GM21717 (cell line): ENCODE measurements around the gene KRT4.

Source experiments
- ATAC-seq: cut with Tn5 transposase; IDR thresholded peaks from one replicate; pipeline ENCODE4 v1.9.1; 2021; ENCODE audit warnings: mild to moderate bottlenecking, moderate library complexity; ENCODE audit not compliant: unreplicated experiment

The KRT4 gene

DNA sequence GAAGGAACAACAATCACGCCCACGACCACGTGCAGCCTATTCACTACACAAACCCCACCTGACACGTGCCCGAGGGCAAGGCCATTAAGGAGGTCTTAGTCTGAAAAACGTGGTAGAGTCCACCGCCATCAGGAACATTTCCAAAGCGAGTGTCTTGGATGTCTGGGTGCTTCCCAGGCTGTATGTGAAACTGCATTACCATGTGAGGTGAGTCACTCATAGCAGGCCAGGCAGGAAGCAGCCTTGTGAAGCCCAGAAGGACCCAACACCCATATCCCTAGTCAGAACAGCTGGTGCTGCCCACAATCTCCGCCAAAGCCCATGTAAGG, 23.5 kb upstream of the KRT4 start:
- ATAC-seq = no peak

DNA sequence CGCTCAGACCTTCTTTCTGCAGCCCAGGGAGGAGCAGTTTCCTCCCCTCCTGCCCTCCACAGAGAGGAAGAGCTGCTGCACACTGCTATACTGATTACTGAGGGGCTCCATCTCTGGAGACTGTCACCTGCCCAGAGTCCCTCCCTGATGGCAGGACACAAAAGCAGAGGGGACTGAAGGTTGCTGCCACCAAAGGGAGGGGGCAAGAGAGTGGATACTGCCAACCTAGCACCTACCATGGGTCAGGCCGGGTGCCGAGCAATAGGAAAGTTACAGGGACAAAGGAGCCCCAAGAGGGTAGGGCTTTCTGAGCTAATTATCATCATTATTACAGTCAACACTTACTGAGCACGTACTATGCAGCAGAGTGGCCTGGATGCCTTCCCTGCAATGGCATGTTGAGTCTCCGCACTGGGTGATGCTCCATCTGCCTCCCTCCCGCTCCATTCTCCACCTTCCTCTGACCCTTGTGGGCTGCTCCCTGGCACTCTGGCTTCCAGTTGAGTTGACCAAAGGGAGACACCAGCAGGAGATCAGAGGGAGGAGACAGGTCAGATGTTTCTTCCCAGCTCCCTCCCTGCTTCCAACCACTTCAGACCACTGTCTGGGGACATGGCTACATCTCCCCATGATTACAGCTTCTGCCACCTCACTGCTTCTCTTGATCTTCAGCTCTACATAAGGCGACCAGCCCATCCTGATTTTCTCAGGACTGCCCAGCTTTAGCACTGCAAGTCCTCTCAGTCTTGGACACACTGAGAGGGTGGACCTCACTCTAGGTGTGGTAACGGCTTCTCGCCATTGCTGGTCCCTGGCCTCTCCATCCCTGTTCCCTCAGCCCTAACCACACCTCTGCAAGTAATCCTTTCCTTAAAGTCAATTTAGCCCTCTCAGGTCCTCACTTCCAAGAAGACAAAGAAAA, 22.8 kb upstream of the KRT4 start:
- ATAC-seq = no peak

DNA sequence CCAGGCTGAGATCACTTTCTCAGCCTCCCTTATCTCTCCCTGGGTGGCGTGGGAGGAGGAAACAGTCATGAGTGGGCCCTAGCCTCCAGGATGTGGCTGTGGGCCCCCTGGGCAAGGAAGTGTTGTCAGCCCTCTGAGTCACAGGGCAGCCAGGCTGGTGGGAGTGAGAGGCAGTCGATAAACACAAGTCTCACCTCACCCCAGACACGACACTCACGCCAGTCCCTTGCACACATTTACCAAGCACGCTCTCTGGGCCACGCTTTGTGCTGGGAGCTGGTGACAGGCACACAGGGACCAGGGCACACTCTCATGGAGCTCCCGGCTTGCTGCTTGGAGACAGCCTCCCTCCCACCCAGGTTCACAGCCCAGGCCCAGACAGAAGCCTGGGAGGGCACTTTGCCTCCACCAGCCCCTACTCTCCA, 22.1 kb upstream of the KRT4 start:
- no peak for ATAC-seq

DNA sequence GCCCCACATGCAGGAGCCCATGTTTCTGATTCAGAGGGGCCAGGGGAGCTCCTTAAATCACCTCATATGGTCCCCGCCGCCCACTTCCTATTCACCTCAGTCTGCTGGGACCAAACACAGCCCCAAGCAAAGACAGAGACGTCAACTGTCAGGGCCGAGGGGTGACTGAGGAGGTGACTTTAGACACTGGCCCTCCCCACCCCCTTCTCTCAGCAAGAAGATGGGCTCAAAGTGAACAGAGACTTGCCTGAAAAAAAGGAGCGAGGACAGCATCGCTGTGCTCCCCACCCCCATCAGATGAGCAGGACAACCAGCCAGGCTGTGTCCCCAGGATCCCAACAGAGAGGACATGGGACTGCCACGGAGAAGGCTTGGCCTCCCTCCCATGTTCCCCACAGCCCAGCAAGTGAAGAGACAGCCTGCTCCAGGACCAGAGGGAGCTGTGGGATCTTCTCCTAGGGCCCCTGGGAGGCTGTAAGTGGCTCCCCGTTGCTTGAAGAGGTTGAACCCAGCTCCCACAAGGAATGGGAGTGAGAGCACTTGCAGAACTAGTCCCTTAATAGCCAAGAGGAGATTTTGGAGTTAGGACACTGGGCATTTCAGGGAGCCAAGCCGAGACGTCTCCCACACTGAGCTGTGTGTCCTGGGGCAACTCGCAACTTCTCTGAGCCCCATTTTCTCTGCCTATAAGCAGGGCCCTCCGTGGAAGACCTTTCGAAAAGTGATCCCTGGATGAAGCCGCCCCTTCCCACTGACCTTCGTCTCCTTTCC, 21.5 kb upstream of the KRT4 start:
- ATAC-seq = no peak

DNA sequence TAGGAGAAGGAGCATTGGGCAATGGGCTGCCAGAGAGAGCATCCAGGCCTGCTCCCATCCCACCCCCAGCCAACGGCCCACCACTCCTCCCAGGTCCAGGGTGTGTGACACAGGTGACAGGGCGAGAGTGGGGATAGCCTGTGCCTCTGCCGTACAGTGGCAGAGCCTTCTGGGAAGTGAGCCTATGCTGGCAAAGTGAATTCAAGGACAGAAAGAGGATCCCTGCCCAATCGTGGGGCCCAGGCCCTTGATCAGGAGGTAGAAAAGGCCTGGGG, 20.7 kb upstream of the KRT4 start:
- no peak for ATAC-seq

DNA sequence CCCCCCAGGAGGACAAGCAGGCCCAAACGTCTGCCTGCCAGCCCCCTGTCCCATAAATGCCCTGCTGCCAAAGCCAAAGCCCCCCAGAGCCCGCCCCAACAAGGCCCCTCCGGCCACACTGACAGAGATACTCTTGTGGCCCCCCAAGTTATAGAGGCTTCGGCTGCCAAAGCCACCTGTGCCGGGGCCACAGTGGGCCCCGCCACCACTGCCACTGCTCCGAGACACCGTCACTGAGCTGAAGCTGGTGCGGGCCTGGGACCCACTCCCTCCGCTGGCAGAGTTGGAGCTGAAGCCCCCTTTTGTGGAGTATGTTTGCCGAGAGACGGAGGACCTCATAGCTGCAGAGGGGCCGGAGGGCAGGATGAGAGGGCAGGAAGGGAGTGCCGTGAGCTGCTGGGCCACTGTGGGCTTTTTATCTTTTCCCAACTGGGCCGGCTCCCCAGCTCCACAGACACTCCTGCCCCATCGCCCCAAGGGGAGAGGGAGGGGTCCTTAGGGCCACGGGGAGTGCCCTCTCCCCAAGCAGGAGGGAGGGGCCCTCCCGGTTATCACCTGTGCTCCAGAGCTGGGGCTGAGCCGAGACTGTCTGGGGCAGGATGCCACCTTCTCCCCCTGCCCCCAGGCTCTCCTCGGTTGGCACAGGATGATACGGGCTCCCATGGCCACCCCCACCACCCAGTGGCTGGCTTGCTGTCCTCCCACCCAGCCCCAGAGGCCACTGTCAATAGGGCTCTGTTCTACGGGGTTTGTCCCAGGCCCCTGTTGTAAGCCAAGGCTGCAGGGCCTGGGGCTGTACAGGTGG, 20.2 kb upstream of the KRT4 start, which contains the start of gene KRT79:
KRT79 (minus strand) TSS at position 390 of the 805 bp plus-strand sequence; CDS start at position 339, 51 bp downstream.
- no peak for ATAC-seq

DNA sequence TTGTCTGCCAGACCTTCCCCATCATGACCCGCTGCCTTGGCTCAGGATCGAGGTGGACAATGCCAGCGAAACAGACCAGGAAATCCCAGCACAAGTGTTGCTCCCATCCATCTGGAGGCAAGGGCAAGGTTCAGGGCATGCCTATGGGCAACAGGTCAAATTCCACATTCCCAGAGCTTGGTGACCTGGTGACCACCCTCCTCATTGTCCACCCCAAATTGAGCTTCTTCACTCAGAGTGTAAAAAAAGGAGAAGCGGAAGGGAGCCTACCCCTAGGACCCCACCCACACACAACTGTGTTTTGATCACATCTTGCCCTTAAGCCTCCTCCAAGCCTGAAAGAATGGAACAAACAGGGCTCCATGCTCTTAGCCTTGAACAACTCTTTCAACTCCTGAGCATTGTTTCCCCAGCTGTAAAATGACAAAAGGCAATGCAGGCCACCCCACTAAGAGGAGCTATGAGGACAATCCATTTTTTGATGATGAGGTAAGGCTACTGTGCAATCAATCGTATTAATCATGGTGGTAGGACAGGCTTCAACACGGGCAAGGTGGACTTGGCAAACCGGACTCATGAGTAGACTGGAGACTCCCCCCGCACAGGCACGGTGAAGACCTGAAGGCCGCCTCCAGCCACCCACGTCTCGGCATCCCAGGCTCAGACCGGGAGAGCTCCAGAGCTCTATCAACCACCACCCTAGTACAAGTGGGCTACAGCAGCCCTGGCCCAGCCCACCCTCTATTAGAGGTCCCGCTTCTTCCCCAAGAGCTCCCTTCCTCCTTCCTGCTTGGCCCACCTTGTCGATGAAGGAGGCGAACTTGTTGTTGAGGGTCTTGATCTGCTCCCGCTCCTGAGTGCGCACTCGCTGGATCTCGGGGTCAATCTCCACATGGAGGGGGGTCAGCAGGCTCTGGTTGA, 19.3 kb upstream of the KRT4 start:
- ATAC-seq = no peak

DNA sequence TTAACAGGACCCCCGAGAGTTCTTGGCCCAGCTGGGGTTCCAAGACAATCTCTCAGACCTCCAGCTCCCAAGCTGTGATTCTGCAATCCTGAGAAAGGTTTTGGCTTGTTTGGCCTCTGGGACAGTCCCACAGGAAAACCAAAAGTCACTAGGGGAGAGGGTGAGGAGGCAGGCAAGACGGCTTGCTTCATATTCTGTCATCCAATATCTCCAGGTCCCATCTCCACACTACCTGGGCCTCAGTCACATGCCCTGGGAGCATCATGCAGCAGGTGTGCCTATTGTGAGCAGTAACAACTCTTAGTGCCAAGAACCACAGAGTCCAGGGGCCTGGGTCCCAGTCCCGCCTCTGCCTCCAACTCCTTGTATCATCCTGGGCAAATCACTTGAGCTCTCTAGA, 18.5 kb upstream of the KRT4 start:
- no peak for ATAC-seq

DNA sequence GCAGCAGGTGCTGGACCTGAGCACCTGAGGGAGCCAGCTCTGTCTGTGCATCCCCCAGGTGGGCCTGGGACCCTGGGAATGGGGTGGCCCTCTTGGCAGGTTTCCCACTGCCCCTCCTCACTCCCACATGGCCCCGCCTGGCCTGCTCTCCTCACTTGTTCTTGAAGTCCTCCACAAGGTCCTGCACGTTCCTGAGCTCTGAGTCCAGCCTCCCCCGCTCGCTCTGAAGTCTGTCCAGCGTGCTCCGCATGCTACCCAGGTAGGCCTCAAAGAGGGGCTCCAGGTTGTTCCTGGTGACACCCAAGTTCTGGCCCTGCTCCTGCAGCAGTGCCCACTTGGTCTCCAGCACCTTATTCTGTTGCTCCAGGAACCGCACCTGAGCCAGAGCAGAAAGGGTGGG, 17.3 kb upstream of the KRT4 start:
- ATAC-seq = no peak

DNA sequence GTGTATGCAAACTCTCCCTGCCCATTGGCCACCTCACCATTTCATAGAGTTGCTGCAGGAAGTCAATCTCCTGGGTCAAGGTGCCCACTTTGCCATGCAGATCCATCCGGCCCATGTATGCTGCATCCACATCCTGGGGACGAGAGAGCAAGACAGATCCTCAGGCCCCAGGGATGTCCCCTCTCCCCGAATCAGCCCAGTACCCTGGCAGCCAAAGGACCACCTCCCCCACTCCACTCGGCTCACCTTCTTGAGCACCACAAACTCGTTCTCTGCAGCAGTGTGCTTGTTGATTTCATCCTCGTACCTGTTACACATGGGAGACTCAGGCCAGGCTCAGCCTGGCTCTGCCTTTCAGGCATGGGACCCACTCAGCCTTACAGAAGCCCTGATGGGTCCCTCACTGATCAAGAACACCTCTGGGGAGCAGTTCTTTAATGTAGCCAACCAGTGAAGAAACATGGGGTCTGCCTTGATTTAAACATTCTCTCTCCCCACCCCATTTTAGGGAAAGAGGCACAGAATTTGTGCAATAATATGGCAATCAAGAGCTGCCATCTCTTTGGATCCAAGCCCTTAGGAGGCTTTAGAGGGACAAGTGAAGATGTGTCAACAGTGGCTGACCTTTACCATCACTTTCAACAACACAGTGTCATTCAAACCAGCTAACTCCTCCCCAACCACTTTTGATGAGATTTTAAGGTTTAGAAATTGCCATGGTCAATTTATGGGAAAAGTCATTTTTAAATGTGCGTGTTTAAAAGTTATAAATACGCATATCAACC, 16.3 kb upstream of the KRT4 start:
- ATAC-seq = no peak

DNA sequence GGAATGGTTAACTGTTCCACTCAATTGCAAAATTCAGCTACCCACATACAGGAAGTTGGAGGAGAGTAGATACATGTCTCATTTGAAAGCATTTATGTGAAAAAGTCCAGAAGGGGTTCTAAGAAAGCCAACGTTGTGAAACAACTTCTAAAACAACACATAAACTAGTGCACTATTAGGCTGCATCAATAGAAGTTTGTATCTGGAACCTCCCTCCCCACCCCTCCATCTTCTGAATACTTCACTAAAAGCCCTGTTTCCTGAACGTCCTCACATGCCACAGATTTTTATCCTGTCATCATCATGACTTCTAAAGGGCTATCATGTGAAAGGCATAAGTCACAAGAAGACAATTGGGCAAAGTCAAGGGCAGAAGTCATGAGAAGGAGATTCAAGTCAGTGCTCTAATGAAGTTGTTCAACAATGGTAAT, 14.7 kb upstream of the KRT4 start:
- ATAC-seq = no peak

DNA sequence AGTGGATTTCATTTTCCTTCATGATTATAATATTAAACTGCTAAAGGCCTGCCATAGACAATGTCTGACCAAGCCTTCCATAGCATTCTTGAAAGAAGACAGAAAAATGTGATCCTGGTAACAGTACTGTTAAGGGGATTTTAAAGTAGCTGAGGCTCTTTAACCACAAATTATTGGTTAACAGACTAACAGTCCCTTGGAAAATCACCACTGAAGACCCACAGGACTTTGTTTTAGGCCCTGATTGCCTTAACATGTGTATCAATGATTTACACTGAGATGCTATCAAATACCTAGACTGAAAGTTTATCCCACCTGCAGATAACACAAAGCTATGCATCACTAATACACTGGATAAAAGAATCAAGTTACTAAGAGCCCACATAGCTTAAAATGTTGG, 14.2 kb upstream of the KRT4 start:
- no peak for ATAC-seq

DNA sequence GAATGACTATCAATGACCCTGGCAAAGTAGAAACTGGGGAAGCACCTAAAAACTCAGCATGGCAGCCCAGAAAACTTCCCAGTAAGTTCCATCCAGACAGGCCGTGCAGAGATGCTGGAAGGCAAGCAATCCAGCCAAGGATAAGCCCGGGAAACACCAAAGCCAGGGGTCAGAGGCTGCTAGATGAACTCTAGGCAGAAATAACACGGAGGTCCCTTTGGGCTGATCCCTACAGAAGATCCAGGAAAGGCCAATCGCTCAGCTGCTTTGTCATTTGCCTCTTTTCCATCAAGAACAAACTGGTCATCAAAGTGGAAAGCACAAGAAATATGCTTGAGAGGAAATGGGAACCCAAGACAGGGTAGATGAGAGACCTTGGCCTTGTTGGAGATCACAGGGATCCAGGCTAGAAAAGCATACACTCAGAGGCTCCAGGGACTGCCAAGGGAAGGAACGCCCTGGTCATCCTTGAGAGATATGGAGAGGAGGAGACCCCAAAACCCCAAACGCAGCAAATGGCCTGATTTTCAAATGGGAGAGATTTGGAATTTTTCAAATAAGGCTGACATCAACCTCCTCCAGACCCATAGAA, 13.7 kb upstream of the KRT4 start:
- no peak for ATAC-seq

DNA sequence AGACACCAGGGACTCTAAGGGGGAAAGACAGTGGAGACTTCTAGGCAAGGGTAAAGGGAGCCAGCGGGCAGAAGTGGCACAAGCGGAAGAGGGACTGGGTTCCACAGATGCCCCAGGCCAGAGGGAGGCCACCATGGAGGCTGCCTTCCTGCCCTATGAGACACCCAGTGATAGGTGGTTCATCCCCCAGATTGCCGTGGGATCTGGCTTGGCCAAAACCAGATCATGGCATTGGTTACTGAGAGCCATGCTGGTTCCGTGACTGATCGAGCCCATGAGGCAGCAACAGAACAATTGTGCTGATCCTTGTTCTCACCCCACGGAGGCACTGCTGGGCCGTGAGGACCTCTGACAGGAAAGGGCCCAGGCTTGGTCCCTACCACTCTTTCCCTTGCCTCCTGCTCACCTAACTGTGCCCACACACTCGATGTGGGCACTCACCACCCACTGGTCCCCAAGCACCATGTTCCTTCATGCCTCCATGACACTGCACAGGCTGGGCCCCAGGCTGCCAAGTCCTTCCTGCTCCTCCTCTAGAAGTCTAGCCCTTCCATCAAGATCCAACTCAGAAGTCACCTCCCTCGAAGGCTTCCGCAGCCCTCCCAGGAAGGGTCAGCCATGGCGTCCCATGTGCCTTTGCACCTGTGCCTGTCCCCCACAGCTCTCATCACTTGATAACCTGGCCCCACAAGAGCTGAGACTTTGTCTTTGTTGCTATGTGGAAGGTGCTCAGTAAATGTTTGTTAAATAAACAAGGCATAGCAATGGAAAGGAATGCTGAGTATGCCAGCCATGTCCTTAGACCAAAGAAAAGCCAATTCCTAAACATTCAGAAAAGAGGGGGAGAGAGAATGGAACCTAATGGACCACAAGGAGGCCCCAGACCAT, 12.9 kb upstream of the KRT4 start:
- ATAC-seq = no peak

DNA sequence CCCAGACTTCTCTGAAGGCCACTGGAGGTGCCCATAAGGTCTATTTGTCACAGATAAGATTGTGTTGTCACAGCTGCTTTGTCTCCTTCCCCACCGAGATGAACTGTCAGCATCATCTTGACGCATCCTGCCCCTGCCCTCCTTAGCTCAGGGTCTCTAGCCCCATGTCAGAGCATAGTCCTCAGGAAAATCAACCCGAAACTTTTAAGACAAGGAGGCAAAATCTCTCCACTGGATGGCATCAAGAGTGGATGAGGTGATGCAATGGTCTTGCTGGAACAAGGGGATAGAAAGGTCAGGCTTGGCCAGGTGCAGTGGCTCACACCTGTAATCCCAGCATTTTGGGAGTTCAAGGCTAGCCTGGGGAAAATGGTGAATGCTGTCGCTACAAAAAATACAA, 12.0 kb upstream of the KRT4 start:
- no peak for ATAC-seq

DNA sequence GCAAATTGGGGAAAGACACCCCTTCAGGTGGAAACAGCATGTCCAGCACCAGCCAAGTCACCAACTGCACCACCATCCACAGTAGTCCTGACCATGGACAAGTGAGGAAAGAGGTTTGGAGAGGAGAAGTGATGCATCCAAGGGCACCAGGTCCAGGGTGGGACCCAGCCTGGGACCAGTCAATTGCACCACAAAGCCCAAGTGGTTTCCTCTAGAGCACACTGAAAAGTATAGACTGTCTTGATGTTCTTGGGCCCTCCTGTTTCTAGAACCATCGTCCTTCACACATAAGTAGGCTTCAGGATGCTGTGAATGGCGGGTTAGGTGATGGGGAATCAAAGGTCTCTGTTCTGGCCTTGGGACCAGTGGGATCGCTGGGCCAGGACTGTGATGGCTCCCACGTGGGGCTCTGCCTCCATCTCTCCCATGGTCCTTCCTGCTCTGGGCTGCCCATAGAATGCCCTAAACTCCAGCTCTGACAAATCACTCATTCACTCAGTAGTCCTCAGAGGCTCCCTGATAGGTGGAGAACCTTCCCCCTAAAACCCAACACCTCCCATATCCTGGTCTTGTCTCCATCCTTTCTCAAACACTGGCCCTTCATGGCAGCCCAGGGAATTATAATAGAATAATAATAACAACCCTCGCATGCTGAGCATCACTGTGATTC, 11.0 kb upstream of the KRT4 start:
- ATAC-seq = no peak

DNA sequence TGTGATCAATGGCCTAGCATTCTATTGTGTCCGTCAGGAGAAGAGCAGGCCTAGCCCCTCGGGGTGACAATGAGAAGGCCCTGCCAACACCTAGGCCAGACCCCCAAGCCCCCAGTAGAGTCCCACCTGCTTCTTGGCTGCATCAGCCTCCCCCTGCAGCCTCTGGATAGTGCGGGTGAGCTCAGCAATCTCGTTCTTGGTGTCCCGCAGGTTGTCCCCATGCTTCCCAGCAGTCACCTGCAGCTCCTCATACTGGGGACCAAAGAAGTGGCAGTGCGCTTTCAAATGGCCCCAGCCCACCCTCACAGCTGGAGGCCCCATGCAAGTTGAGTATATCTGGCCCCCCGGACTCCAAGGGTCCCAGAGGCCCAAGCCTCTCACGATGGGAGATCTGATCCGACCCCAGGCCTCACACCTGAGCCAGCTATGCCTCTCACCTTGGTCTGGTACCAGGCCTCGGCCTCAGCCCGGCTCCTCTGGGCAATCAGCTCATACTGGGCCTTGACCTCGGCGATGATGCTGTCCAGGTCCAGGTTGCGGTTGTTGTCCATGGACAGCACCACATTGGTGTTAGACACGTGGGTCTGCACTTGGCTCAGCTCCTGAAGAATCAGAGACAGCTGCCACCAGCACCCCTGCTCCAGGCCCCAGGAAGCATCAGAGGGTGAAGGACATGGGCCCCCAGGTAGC, 10.0 kb upstream of the KRT4 start:
- ATAC-seq = no peak
